ENCODE results near the gene RET.

GRCh38 chr10:43108951-43109350 lies 32.1 kb downstream of the RET start:
- TF ChIP-seq EZH2 (IDR thresholded peaks at IDR 0.05; ENCODE audit: borderline replicate concordance) (no peak), CTCF (IDR thresholded peaks at IDR 0.05; ENCODE audit: poor library complexity) (no peak), EZH2phosphoT487 (IDR thresholded peaks at IDR 0.05; ENCODE audit: low read depth, severe bottlenecking, unreplicated experiment) (no peak)

Data from hepatocyte (in vitro differentiated cells).